GM18951 (cell line): ENCODE measurements around the gene ERCC3.

Experiments
- POLR2A ChIP-seq: IDR thresholded peaks from 4 replicates; pipeline ENCODE4 v1.6.1; 2011; ENCODE audit warnings: mild to moderate bottlenecking; ENCODE audit not compliant: insufficient read length, insufficient read depth; ENCODE audit errors: extremely low read depth
- in situ Hi-C: fragments of 300-500 bp; cut with MboI; formaldehyde crosslinking; loops from one replicate; pipeline ENCODE4 v1.12.0; 2022; ENCODE audit warnings: low sequenced_read_pairs, mixed read lengths, inconsistent platforms; ENCODE audit not compliant: unreplicated experiment

ERCC3 gene

DNA sequence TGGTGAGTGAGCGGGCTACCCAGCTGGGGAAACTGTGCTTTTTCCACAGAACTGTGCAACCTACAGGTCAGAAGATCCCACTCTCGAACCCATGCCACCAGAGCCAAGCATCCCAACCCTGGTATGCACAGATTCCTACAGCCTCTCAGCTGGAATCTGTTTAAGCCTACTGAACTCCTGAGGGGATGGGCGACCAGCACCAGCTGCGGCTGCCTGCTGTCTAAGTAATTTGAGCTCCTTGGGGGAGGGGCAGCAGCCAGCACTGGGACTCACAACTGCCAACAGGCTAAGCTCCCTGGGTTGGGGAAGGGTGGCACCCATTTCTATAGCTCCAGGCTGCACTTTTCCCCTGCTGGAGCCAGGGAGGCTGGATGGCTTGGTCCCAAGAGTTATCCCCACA, 85.6 kb downstream of the ERCC3 start:
- TF ChIP-seq POLR2A = no peak

More for the DNA sequence above, 85.6 kb downstream of the ERCC3 start:
- in situ Hi-C loops = no loop called here
